CD14-positive monocyte (primary cell): ENCODE measurements around the gene LPCAT1. TPM values are rescaled to one million over a fixed set of nuclear protein-coding genes. Genes with fewer than 3 reads are reported as not detected.

Source experiments
- DNase-seq, 3 donors: peaks; one replicate each; pipeline ENCODE4 v3.0.0-alpha.2; 2011 to 2022
- H2AFZ ChIP-seq: 2 replicates; pipeline ENCODE4 v1.6.0; 2012; ENCODE audit warnings: mild to moderate bottlenecking, low read depth, low read length, inconsistent platforms; ENCODE audit not compliant: insufficient read depth, poor library complexity, severe bottlenecking
- H3K27ac ChIP-seq, 2 donors: 1 replicate in 1 of 2; 2 replicates in 1 of 2; pipeline ENCODE4 v1.5.1; 2012 to 2013; ENCODE audit warnings: low read length in 2 of 2, control low read depth in 1 of 2, inconsistent platforms in 1 of 2, low read depth in 1 of 2, mild to moderate bottlenecking in 1 of 2
- H3K27me3 ChIP-seq, 2 donors: one replicate each; pipeline versions ENCODE4 v1.6.0 to v1.6.1; 2011 to 2013; ENCODE audit warnings: low read length in 2 of 2; ENCODE audit not compliant: control insufficient read depth in 2 of 2, insufficient read depth in 2 of 2
- H3K36me3 ChIP-seq, 2 donors: replicated peaks in 1 of 2; 1 replicate in 1 of 2; 2 replicates in 1 of 2; pipeline versions ENCODE4 v1.5.1 to v1.6.1; 2012 to 2013; ENCODE audit warnings: low read length in 2 of 2, control low read depth in 1 of 2, inconsistent platforms in 1 of 2, mild to moderate bottlenecking in 1 of 2; ENCODE audit not compliant: insufficient read depth in 2 of 2, control insufficient read depth in 1 of 2
- H3K4me1 ChIP-seq, 2 donors: 1 replicate in 1 of 2; 2 replicates in 1 of 2; pipeline versions ENCODE4 v1.5.1 to v1.6.1; 2012 to 2013; ENCODE audit warnings: low read length in 2 of 2, control low read depth in 1 of 2, inconsistent platforms in 1 of 2, mild to moderate bottlenecking in 1 of 2, moderate library complexity in 1 of 2; ENCODE audit not compliant: insufficient read depth in 2 of 2, control insufficient read depth in 1 of 2
- H3K4me2 ChIP-seq: replicated peaks from 2 replicates; pipeline ENCODE3; 2012; ENCODE audit warnings: low read length, moderate library complexity, mild to moderate bottlenecking; ENCODE audit not compliant: poor library complexity, severe bottlenecking; ENCODE audit errors: extremely low read depth
- H3K4me3 ChIP-seq, 3 experiments: fragments of 200-600 bp in 1 of 3; sonication (generic) in 1 of 3; replicated peaks in 1 of 3; 1 replicate in 2 of 3; 2 replicates in 1 of 3; pipeline ENCODE4 v1.5.1; 2011 to 2013; ENCODE audit warnings: low read length in 3 of 3, mild to moderate bottlenecking in 3 of 3, control low read depth in 2 of 3, low read depth in 2 of 3, inconsistent platforms in 1 of 3, moderate library complexity in 1 of 3
- H3K79me2 ChIP-seq: 2 replicates; pipeline ENCODE4 v1.6.0; 2012; ENCODE audit warnings: mild to moderate bottlenecking, control low read depth, inconsistent platforms, low read length, moderate library complexity; ENCODE audit not compliant: insufficient read depth
- H3K9ac ChIP-seq: 2 replicates; pipeline ENCODE4 v1.6.0; 2017; ENCODE audit warnings: low read length, mild to moderate bottlenecking; ENCODE audit not compliant: insufficient read depth, poor library complexity, severe bottlenecking
- H3K9me3 ChIP-seq, 2 donors: replicated peaks in 1 of 2; 1 replicate in 1 of 2; 2 replicates in 1 of 2; pipeline versions ENCODE4 v1.5.1 to v1.6.1; 2012 to 2013; ENCODE audit warnings: low read length in 2 of 2, control low read depth in 1 of 2; ENCODE audit not compliant: control insufficient read depth in 1 of 2, insufficient read depth in 1 of 2
- H4K20me1 ChIP-seq: 2 replicates; pipeline ENCODE4 v1.6.0; 2012; ENCODE audit warnings: mild to moderate bottlenecking, low read length, control low read depth, moderate library complexity; ENCODE audit not compliant: insufficient read depth
- H3K27ac Mint-ChIP-seq, 7 donors: one replicate each; pipeline ENCODE4 v1.8.0; 2020; ENCODE audit warnings: mild to moderate bottlenecking in 7 of 7, mixed read lengths in 7 of 7, moderate library complexity in 6 of 7, inconsistent platforms in 2 of 7
- H3K27me3 Mint-ChIP-seq, 3 donors: one replicate each; pipeline ENCODE4 v1.8.0; 2021 to 2022; ENCODE audit warnings: low read depth in 3 of 3, mild to moderate bottlenecking in 3 of 3, mixed read lengths in 3 of 3, moderate library complexity in 3 of 3, inconsistent platforms in 1 of 3
- H3K36me3 Mint-ChIP-seq, 2 donors: one replicate each; pipeline ENCODE4 v1.8.0; 2020; ENCODE audit warnings: mixed read lengths in 2 of 2, inconsistent platforms in 1 of 2, mild to moderate bottlenecking in 1 of 2
- H3K4me1 Mint-ChIP-seq: one replicate; pipeline ENCODE4 v1.8.0; 2020; ENCODE audit warnings: mild to moderate bottlenecking, mixed read lengths
- H3K4me3 Mint-ChIP-seq, 2 donors: one replicate each; pipeline ENCODE4 v1.8.0; 2020; ENCODE audit warnings: mild to moderate bottlenecking in 2 of 2, mixed read lengths in 2 of 2, moderate library complexity in 1 of 2
- H3K9me3 Mint-ChIP-seq, 7 donors: one replicate each; pipeline ENCODE4 v1.8.0; 2020 to 2022; ENCODE audit warnings: mixed read lengths in 7 of 7, mild to moderate bottlenecking in 6 of 7, moderate library complexity in 6 of 7, inconsistent platforms in 2 of 7
- CTCF ChIP-seq: fragments of 200-600 bp; IDR thresholded peaks from one replicate; pipeline ENCODE4 v1.8.0; 2022; ENCODE audit warnings: antibody characterized with exemption, mild to moderate bottlenecking
- WGBS: methylation state at CpG from one replicate; pipeline ENCODE4 v1.1.5; 2013; ENCODE audit warnings: missing lambda C conversion rate; ENCODE audit not compliant: insufficient coverage; 5-methylcytosine and 5-hydroxymethylcytosine counted together
- intact Hi-C, 2 donors: fragments of 100-400 bp; cut with micrococcal nuclease; formaldehyde crosslinking; loops; one replicate each; pipeline versions ENCODE4 v1.15.0 to v1.15.1; 2023
- polyA plus RNA-seq, 3 donors: library from polyadenylated mRNA; depleted of rRNA in 1 of 3; unstranded in 2 of 3; stranded (reverse) in 1 of 3; fragments of 300-500 nt in 2 of 3; fragments of >200 nt in 1 of 3; fragmentation: Illumina TruSeq in 2 of 3; gene quantifications; 1 replicate in 2 of 3; 2 replicates in 1 of 3; pipeline ENCODE4 v1.2.3, GENCODE V29; 2012 to 2021

The LPCAT1 gene
- polyA plus RNA-seq, 3 donors = 34.1 to 53.9 (median 34.8) TPM

GRCh38 chr5:1564182-1564748 is 40.5 kb upstream of the LPCAT1 start:
- Mint-ChIP-seq H3K36me3 (peaks cover 17 to 23% of the 10 kb centered on the region in 2 donors), H3K27ac (peak overlapping the region; percentile 85 to 94 (median 91)), H3K4me3 (peak overlapping the region; percentile 68 to 70), H3K4me1 (peaks cover 41% of the 10 kb centered on the region), H3K27me3 (peaks cover 2 to 7% (median 4%) of the 10 kb centered on the region in 3 donors), H3K9me3 (peaks cover 20 to 26% (median 22%) of the 10 kb centered on the region in 7 donors)
- Histone ChIP-seq H3K36me3 (no peaks in the 10 kb centered on the region), H3K4me3 (peak overlapping the region in 1 of 3 experiments; percentile 35), H3K4me2 (peak overlapping the region; percentile 45), H3K27me3 (no peaks in the 10 kb centered on the region), H3K79me2 (no peaks in the 10 kb centered on the region), H3K9ac (peak overlapping the region; percentile 33), H3K4me1 (peaks cover 30 to 34% of the 10 kb centered on the region in 2 donors), H2AFZ (peak overlapping the region; percentile 32), H4K20me1 (no peaks in the 10 kb centered on the region), H3K9me3 (peaks cover 19 to 21% of the 10 kb centered on the region in 2 donors), H3K27ac (peak overlapping the region; percentile 72 to 75)
- under 1% methylated on average over 9 of the region's 14 CpGs for WGBS
- no peak for TF ChIP-seq CTCF
- DNase-seq = peak; percentile 94 to 97 (median 96)
- intact Hi-C loops = loop anchor here (2.0 to 10.0 kb wide), 4 partner anchors 47 to 89 kb away; no protein-coding TSS in a partner anchor

GRCh38 chr5:1563617-1564181 is 39.9 kb upstream of the LPCAT1 start:
- WGBS = 4% methylated on average over 4 of the region's 7 CpGs
- H3K4me3 Mint-ChIP-seq = peak overlapping the region; percentile 68 to 70
- peaks cover 19 to 24% of the 10 kb centered on the region in 2 donors for H3K9me3 ChIP-seq
- H3K4me3 ChIP-seq = peak overlapping the region in 1 of 3 experiments; percentile 35
- H2AFZ ChIP-seq = peak overlapping the region; percentile 32
- H3K36me3 Mint-ChIP-seq = peaks cover 17 to 23% of the 10 kb centered on the region in 2 donors
- peaks cover 3 to 9% (median 7%) of the 10 kb centered on the region in 3 donors for H3K27me3 Mint-ChIP-seq
- H3K79me2 ChIP-seq = no peaks in the 10 kb centered on the region
- peak overlapping the region; percentile 85 to 93 (median 91) for H3K27ac Mint-ChIP-seq
- no peak for DNase-seq
- H3K27ac ChIP-seq = peak overlapping the region; percentile 72 to 75
- H3K9me3 Mint-ChIP-seq = peaks cover 20 to 28% (median 25%) of the 10 kb centered on the region in 7 donors
- no peaks in the 10 kb centered on the region for H3K27me3 ChIP-seq
- peaks cover 44% of the 10 kb centered on the region for H3K4me1 Mint-ChIP-seq
- H3K4me2 ChIP-seq = peak overlapping the region; percentile 45
- peaks cover 29 to 34% of the 10 kb centered on the region in 2 donors for H3K4me1 ChIP-seq
- intact Hi-C loops = loop anchor here (2.0 to 10.0 kb wide), 4 partner anchors 46 to 89 kb away; no protein-coding TSS in a partner anchor
- peak overlapping the region; percentile 33 for H3K9ac ChIP-seq
- H4K20me1 ChIP-seq = no peaks in the 10 kb centered on the region
- no peaks in the 10 kb centered on the region for H3K36me3 ChIP-seq
- no peak for TF ChIP-seq CTCF
